CD14-positive monocyte (primary cell): Measurements from ENCODE around the gene TBC1D5. TPM values are rescaled to one million over a fixed set of nuclear protein-coding genes. Genes with fewer than 3 reads are reported as not detected.
A peak's percentile ranks its signal among the peaks of the same experiment; 100 is the strongest.

Experiments
- DNase-seq, 3 donors: peaks; one replicate each; pipeline ENCODE4 v3.0.0-alpha.2; 2011 to 2022
- H2AFZ ChIP-seq: 2 replicates; pipeline ENCODE4 v1.6.0; 2012; ENCODE audit warnings: mild to moderate bottlenecking, low read depth, low read length, inconsistent platforms; ENCODE audit not compliant: insufficient read depth, poor library complexity, severe bottlenecking
- H3K27ac ChIP-seq, 2 donors: 1 replicate in 1 of 2; 2 replicates in 1 of 2; pipeline ENCODE4 v1.5.1; 2012 to 2013; ENCODE audit warnings: low read length in 2 of 2, control low read depth in 1 of 2, inconsistent platforms in 1 of 2, low read depth in 1 of 2, mild to moderate bottlenecking in 1 of 2
- H3K27me3 ChIP-seq, 2 donors: one replicate each; pipeline versions ENCODE4 v1.6.0 to v1.6.1; 2011 to 2013; ENCODE audit warnings: low read length in 2 of 2; ENCODE audit not compliant: control insufficient read depth in 2 of 2, insufficient read depth in 2 of 2
- H3K36me3 ChIP-seq, 2 donors: replicated peaks in 1 of 2; 1 replicate in 1 of 2; 2 replicates in 1 of 2; pipeline versions ENCODE4 v1.5.1 to v1.6.1; 2012 to 2013; ENCODE audit warnings: low read length in 2 of 2, control low read depth in 1 of 2, inconsistent platforms in 1 of 2, mild to moderate bottlenecking in 1 of 2; ENCODE audit not compliant: insufficient read depth in 2 of 2, control insufficient read depth in 1 of 2
- H3K4me1 ChIP-seq, 2 donors: 1 replicate in 1 of 2; 2 replicates in 1 of 2; pipeline versions ENCODE4 v1.5.1 to v1.6.1; 2012 to 2013; ENCODE audit warnings: low read length in 2 of 2, control low read depth in 1 of 2, inconsistent platforms in 1 of 2, mild to moderate bottlenecking in 1 of 2, moderate library complexity in 1 of 2; ENCODE audit not compliant: insufficient read depth in 2 of 2, control insufficient read depth in 1 of 2
- H3K4me2 ChIP-seq: replicated peaks from 2 replicates; pipeline ENCODE3; 2012; ENCODE audit warnings: low read length, moderate library complexity, mild to moderate bottlenecking; ENCODE audit not compliant: poor library complexity, severe bottlenecking; ENCODE audit errors: extremely low read depth
- H3K4me3 ChIP-seq, 3 experiments: fragments of 200-600 bp in 1 of 3; sonication (generic) in 1 of 3; replicated peaks in 1 of 3; 1 replicate in 2 of 3; 2 replicates in 1 of 3; pipeline ENCODE4 v1.5.1; 2011 to 2013; ENCODE audit warnings: low read length in 3 of 3, mild to moderate bottlenecking in 3 of 3, control low read depth in 2 of 3, low read depth in 2 of 3, inconsistent platforms in 1 of 3, moderate library complexity in 1 of 3
- H3K79me2 ChIP-seq: 2 replicates; pipeline ENCODE4 v1.6.0; 2012; ENCODE audit warnings: mild to moderate bottlenecking, control low read depth, inconsistent platforms, low read length, moderate library complexity; ENCODE audit not compliant: insufficient read depth
- H3K9ac ChIP-seq: 2 replicates; pipeline ENCODE4 v1.6.0; 2017; ENCODE audit warnings: low read length, mild to moderate bottlenecking; ENCODE audit not compliant: insufficient read depth, poor library complexity, severe bottlenecking
- H3K9me3 ChIP-seq, 2 donors: replicated peaks in 1 of 2; 1 replicate in 1 of 2; 2 replicates in 1 of 2; pipeline versions ENCODE4 v1.5.1 to v1.6.1; 2012 to 2013; ENCODE audit warnings: low read length in 2 of 2, control low read depth in 1 of 2; ENCODE audit not compliant: control insufficient read depth in 1 of 2, insufficient read depth in 1 of 2
- H4K20me1 ChIP-seq: 2 replicates; pipeline ENCODE4 v1.6.0; 2012; ENCODE audit warnings: mild to moderate bottlenecking, low read length, control low read depth, moderate library complexity; ENCODE audit not compliant: insufficient read depth
- H3K27ac Mint-ChIP-seq, 7 donors: one replicate each; pipeline ENCODE4 v1.8.0; 2020; ENCODE audit warnings: mild to moderate bottlenecking in 7 of 7, mixed read lengths in 7 of 7, moderate library complexity in 6 of 7, inconsistent platforms in 2 of 7
- H3K27me3 Mint-ChIP-seq, 3 donors: one replicate each; pipeline ENCODE4 v1.8.0; 2021 to 2022; ENCODE audit warnings: low read depth in 3 of 3, mild to moderate bottlenecking in 3 of 3, mixed read lengths in 3 of 3, moderate library complexity in 3 of 3, inconsistent platforms in 1 of 3
- H3K36me3 Mint-ChIP-seq, 2 donors: one replicate each; pipeline ENCODE4 v1.8.0; 2020; ENCODE audit warnings: mixed read lengths in 2 of 2, inconsistent platforms in 1 of 2, mild to moderate bottlenecking in 1 of 2
- H3K4me1 Mint-ChIP-seq: one replicate; pipeline ENCODE4 v1.8.0; 2020; ENCODE audit warnings: mild to moderate bottlenecking, mixed read lengths
- H3K4me3 Mint-ChIP-seq, 2 donors: one replicate each; pipeline ENCODE4 v1.8.0; 2020; ENCODE audit warnings: mild to moderate bottlenecking in 2 of 2, mixed read lengths in 2 of 2, moderate library complexity in 1 of 2
- H3K9me3 Mint-ChIP-seq, 7 donors: one replicate each; pipeline ENCODE4 v1.8.0; 2020 to 2022; ENCODE audit warnings: mixed read lengths in 7 of 7, mild to moderate bottlenecking in 6 of 7, moderate library complexity in 6 of 7, inconsistent platforms in 2 of 7
- CTCF ChIP-seq: fragments of 200-600 bp; IDR thresholded peaks from one replicate; pipeline ENCODE4 v1.8.0; 2022; ENCODE audit warnings: antibody characterized with exemption, mild to moderate bottlenecking
- WGBS: methylation state at CpG from one replicate; pipeline ENCODE4 v1.1.5; 2013; ENCODE audit warnings: missing lambda C conversion rate; ENCODE audit not compliant: insufficient coverage; 5-methylcytosine and 5-hydroxymethylcytosine counted together
- intact Hi-C, 2 donors: fragments of 100-400 bp; cut with micrococcal nuclease; formaldehyde crosslinking; loops; one replicate each; pipeline versions ENCODE4 v1.15.0 to v1.15.1; 2023
- polyA plus RNA-seq, 3 donors: library from polyadenylated mRNA; depleted of rRNA in 1 of 3; unstranded in 2 of 3; stranded (reverse) in 1 of 3; fragments of 300-500 nt in 2 of 3; fragments of >200 nt in 1 of 3; fragmentation: Illumina TruSeq in 2 of 3; gene quantifications; 1 replicate in 2 of 3; 2 replicates in 1 of 3; pipeline ENCODE4 v1.2.3, GENCODE V29; 2012 to 2021

TBC1D5 gene
- polyA plus RNA-seq, 3 donors: 17.6 to 35.3 (median 21.0) TPM

GRCh38 chr3:17752876-17753631, 10.6 kb upstream of the TBC1D5 start:
- no peak for DNase-seq
- no peaks in the 10 kb centered on the region for H3K9me3 Mint-ChIP-seq
- no peaks in the 10 kb centered on the region for H3K36me3 Mint-ChIP-seq
- Histone ChIP-seq H3K9ac (no peak overlapping the region), H3K27ac (no peak overlapping the region), H4K20me1 (no peaks in the 10 kb centered on the region), H3K9me3 (no peaks in the 10 kb centered on the region), H3K4me1 (peaks cover 6 to 13% of the 10 kb centered on the region in 2 donors), H2AFZ (peak overlapping the region; percentile 13), H3K79me2 (no peaks in the 10 kb centered on the region), H3K4me3 (no peak overlapping the region), H3K4me2 (no peak overlapping the region), H3K36me3 (no peaks in the 10 kb centered on the region), H3K27me3 (no peaks in the 10 kb centered on the region)
- no peak overlapping the region for H3K4me3 Mint-ChIP-seq
- no peak overlapping the region for H3K27ac Mint-ChIP-seq
- TF ChIP-seq CTCF: no peak
- intact Hi-C loops: no loop called here
- H3K27me3 Mint-ChIP-seq: peaks cover 0 to 2% (median 0%) of the 10 kb centered on the region in 3 donors
- H3K4me1 Mint-ChIP-seq: peaks cover 15% of the 10 kb centered on the region
- WGBS: no CpG with 5 or more reads among the region's 1 CpG

DNA sequence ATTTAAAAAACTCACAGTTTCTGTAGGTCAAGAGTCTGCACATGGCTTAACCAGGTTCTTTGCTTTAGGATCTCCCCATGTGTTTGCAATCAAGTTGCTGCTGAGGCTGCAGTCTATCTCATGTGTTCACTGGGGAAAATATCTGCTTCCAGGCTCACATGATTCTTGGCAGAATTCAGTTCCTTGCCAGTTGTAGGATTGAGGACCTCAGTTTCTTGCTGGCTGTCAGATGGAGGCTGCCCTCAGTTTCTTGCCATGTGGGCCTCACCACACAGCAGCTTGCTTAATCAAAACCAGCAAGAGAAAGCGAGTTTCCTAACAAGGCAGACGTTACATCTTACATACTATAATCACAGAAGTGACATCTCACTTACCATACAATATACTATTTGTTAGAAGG, 10.0 kb upstream of the TBC1D5 start:
- WGBS: no CpG with 5 or more reads among the region's 2 CpGs
- no peak for DNase-seq
- H3K4me3 ChIP-seq: no peak overlapping the region
- peak overlapping the region; percentile 13 for H2AFZ ChIP-seq
- no peak overlapping the region for H3K9ac ChIP-seq
- H3K27me3 Mint-ChIP-seq: peaks cover 0 to 2% (median 0%) of the 10 kb centered on the region in 3 donors
- H3K27ac Mint-ChIP-seq: no peak overlapping the region
- no peaks in the 10 kb centered on the region for H3K9me3 Mint-ChIP-seq
- H4K20me1 ChIP-seq: no peaks in the 10 kb centered on the region
- H3K79me2 ChIP-seq: no peaks in the 10 kb centered on the region
- no peaks in the 10 kb centered on the region for H3K9me3 ChIP-seq
- no peak overlapping the region for H3K4me3 Mint-ChIP-seq
- H3K36me3 Mint-ChIP-seq: no peaks in the 10 kb centered on the region
- H3K4me1 Mint-ChIP-seq: peaks cover 20% of the 10 kb centered on the region
- intact Hi-C loops: no loop called here
- no peaks in the 10 kb centered on the region for H3K27me3 ChIP-seq
- peaks cover 12 to 19% of the 10 kb centered on the region in 2 donors for H3K4me1 ChIP-seq
- no peak overlapping the region for H3K4me2 ChIP-seq
- TF ChIP-seq CTCF: no peak
- no peak overlapping the region for H3K27ac ChIP-seq
- H3K36me3 ChIP-seq: no peaks in the 10 kb centered on the region
